Measurements from ENCODE around the gene ZFC3H1. TPM values are rescaled to one million over a fixed set of nuclear protein-coding genes. Genes with fewer than 3 reads are reported as not detected.
"Not testable (repeated sequence)": the region's sequence is repeated elsewhere in the genome, so short reads cannot be mapped to it uniquely, and the experiment has no call there.

The ZFC3H1 gene
- total and polyA plus RNA-seq, 8 donors: 4.9 to 574 (median 112) TPM

DNA sequence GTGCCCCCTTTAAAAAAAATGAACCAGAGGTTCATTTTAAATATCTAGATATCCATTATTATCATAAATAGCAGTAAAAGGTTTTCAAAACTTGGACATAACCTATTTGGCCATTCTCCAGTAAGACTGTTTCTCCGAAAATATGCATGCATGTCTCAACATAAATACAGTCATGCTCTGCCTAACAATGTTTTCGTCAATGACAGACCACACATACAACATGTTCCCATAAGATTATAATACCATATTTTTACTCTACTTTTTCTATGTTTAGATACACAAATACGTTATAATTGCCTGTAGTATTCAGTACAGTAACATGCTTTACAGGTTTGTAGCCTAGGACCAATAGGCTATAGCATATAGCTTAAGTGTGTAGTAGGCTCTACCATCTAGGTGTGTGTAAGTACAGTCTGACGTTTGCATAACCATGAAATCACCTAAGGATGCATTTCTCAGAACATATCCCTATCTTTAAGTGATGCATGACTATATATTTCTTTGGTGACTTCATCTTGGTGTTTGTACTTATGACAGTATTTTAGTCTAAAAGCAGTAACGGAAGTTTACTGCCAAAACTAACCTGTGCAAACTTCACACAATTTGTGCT, 25.4 kb upstream of the ZFC3H1 start:
- intact Hi-C loops (cut with DNase I; ENCODE audit: low total_unique reads): no loop called here
- no peaks in the 10 kb centered on the region for H3K27me3 ChIP-seq
- H3K36me3 ChIP-seq: peaks cover 0 to 5% (median 0%) of the 10 kb centered on the region in 4 donors
- TF ChIP-seq POLR2A (IDR thresholded peaks at IDR 0.05) (no peak), EP300 (IDR thresholded peaks at IDR 0.05) (no peak), POLR2AphosphoS5 (IDR thresholded peaks at IDR 0.05) (no peak)
- TF ChIP-seq, protein P1, sequence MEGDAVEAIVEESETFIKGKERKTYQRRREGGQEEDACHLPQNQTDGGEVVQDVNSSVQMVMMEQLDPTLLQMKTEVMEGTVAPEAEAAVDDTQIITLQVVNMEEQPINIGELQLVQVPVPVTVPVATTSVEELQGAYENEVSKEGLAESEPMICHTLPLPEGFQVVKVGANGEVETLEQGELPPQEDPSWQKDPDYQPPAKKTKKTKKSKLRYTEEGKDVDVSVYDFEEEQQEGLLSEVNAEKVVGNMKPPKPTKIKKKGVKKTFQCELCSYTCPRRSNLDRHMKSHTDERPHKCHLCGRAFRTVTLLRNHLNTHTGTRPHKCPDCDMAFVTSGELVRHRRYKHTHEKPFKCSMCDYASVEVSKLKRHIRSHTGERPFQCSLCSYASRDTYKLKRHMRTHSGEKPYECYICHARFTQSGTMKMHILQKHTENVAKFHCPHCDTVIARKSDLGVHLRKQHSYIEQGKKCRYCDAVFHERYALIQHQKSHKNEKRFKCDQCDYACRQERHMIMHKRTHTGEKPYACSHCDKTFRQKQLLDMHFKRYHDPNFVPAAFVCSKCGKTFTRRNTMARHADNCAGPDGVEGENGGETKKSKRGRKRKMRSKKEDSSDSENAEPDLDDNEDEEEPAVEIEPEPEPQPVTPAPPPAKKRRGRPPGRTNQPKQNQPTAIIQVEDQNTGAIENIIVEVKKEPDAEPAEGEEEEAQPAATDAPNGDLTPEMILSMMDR (IDR thresholded peaks at IDR 0.05): no peak
- no peak for DNase-seq
- H3K9me3 ChIP-seq: no peaks in the 10 kb centered on the region
- peaks cover 26 to 46% (median 36%) of the 10 kb centered on the region in 4 donors for H3K4me1 ChIP-seq
- 64 to 78% (median 70%) methylated on average over 5 of the region's 5 CpGs for WGBS, 5 donors
- no peak overlapping the region for H3K27ac ChIP-seq
- H3K4me3 ChIP-seq: no peak overlapping the region

DNA sequence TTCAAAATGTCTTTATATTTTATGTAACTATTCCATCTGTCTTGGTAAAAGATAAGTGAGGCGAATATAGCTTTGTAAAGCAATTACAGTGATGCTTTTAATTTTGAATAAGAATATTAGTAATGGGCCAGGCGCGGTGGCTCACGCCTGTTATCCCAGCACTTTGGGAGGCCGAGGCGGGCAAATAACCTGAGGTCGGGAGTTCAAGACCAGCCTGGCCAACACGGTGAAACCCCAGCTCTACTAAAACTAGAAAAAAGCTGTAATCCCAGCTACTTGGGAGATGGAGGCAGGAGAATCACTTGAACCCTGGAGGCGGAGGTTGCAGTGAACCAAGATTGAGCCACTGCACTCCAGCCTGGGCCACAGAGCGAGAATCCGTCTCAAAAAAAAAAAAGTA, 23.5 kb upstream of the ZFC3H1 start:
- intact Hi-C loops (cut with DNase I; ENCODE audit: low total_unique reads); H3K9me3 ChIP-seq; H3K36me3 ChIP-seq; DNase-seq; H3K27me3 ChIP-seq: not testable (repeated sequence)
- WGBS, 5 donors: 52 to 71% (median 62%) methylated on average over 11 of the region's 11 CpGs
- H3K4me3 ChIP-seq: peak overlapping the region; percentile 67 to 83 (median 68)
- peak overlapping the region in 4 of 5 donors; percentile 90 to 95 (median 94) for H3K27ac ChIP-seq
- H3K4me1 ChIP-seq: peaks cover 26 to 44% (median 34%) of the 10 kb centered on the region in 4 donors

DNA sequence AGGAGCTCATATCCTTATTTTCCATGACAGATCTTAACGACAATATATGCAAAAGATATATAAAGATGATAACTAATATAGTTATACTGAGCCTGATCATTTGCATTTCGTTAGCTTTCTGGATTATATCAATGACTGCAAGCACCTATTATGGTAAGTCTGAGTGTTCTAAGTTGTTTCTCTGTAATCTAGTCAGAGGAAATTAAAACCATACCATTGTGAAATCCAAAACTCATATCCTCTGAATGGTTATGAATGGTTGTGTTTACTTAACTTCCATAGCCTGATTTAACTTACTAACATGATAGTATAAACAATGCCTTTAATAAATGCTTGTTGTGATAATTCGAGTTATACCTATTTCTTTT, 23.0 kb upstream of the ZFC3H1 start:
- intact Hi-C loops (cut with DNase I; ENCODE audit: low total_unique reads): no loop called here
- no peaks in the 10 kb centered on the region for H3K9me3 ChIP-seq
- H3K4me1 ChIP-seq: peaks cover 26 to 42% (median 33%) of the 10 kb centered on the region in 4 donors

DNA sequence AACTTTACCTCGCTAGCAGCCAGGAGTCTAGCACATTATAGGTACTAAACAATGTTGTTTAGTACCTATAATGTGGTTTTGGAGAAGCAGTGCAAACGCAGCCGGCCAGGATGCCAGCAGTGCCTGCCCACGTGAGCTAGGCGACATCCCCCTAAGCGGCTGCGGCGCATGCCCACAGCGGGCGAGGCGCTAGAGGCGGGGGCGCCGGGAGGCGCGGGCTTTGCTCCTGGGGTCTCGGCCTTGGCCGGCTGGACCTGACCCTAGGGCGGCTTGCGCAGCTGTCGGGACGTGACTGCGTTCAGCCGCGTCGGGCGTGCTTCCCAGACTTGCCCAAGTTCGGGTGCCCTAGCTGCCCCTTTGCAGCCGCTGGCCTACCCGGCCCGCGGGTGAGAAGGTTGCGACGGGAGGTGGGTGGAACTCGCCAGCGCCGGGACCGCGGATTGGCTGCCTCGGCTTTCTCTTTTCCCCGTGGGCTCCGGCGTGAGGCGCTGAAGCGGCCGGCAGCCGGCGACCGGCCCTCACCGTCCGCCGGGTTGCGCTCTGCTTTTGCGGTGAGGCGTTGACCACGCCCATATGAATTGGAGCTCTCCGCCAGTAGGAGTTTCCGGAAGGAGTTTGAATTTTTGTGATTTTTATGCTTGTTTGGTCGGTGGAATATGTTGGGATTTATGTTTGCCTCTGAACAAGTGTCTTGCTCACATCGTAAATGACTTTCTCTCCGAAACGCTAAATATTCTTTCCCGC, 22.4 kb upstream of the ZFC3H1 start, which contains the start of gene TMEM19:
Gene TMEM19 (plus strand): TSS at position 169 of the 744 bp plus-strand sequence. CDS start 599 bp downstream, outside the sequence.
- WGBS, 5 donors: 0 to 1% (median 0%) methylated on average over 23 to 63 of the region's 63 CpGs
- H3K4me3 ChIP-seq: peak within 1 kb of the TSS; percentile 67 to 83 (median 68)
- no peak for TF ChIP-seq EP300 (IDR thresholded peaks at IDR 0.05)
- TF ChIP-seq POLR2AphosphoS5 (IDR thresholded peaks at IDR 0.05): peak; percentile 31 to 76 (median 60)
- TF ChIP-seq POLR2A (IDR thresholded peaks at IDR 0.05): no peak
- TF ChIP-seq, protein P1 (IDR thresholded peaks at IDR 0.05): peak in 2 of 7 experiments; percentile 18 to 19
- H3K4me1 ChIP-seq: peaks cover 26 to 40% (median 33%) of the 10 kb centered on the region in 4 donors
- no peaks in the 10 kb centered on the region for H3K27me3 ChIP-seq
- intact Hi-C loops (cut with DNase I; ENCODE audit: low total_unique reads): no loop called here
- H3K9me3 ChIP-seq: no peaks in the 10 kb centered on the region
- peak; percentile 93 to 97 for DNase-seq
- H3K36me3 ChIP-seq: peaks cover 0 to 5% (median 0%) of the 10 kb centered on the region in 4 donors
- H3K27ac ChIP-seq: peak within 1 kb of the TSS; percentile 90 to 95 (median 93)

More for the DNA sequence above, 23.0 kb upstream of the ZFC3H1 start:
- Histone ChIP-seq H3K27me3 (no peaks in the 10 kb centered on the region), H3K4me3 (peak overlapping the region; percentile 67 to 83 (median 68)), H3K27ac (peak overlapping the region; percentile 90 to 95 (median 93)), H3K36me3 (peaks cover 0 to 5% (median 0%) of the 10 kb centered on the region in 4 donors)
- DNase-seq: no peak
- no peak for TF ChIP-seq EP300 (IDR thresholded peaks at IDR 0.05)
- TF ChIP-seq POLR2AphosphoS5 (IDR thresholded peaks at IDR 0.05): no peak
- TF ChIP-seq, protein P1 (IDR thresholded peaks at IDR 0.05): no peak
- WGBS, 5 donors: 1 to 4% (median 3%) methylated on average over 3 of the region's 3 CpGs

Measured in stomach (tissue), 9 donors.